TTC549 (cell line): ENCODE results near the gene DNAJB11.
"Not testable (repeated sequence)": the region's sequence is repeated elsewhere in the genome, so short reads cannot be mapped to it uniquely, and the experiment has no call there.

Experiments used
- FAIRE-seq: peaks from 2 replicates; lab custom pipeline; 2012; peaks lifted over from hg19 to GRCh38; lab: Jason Lieb, UNC

Gene DNAJB11

DNA sequence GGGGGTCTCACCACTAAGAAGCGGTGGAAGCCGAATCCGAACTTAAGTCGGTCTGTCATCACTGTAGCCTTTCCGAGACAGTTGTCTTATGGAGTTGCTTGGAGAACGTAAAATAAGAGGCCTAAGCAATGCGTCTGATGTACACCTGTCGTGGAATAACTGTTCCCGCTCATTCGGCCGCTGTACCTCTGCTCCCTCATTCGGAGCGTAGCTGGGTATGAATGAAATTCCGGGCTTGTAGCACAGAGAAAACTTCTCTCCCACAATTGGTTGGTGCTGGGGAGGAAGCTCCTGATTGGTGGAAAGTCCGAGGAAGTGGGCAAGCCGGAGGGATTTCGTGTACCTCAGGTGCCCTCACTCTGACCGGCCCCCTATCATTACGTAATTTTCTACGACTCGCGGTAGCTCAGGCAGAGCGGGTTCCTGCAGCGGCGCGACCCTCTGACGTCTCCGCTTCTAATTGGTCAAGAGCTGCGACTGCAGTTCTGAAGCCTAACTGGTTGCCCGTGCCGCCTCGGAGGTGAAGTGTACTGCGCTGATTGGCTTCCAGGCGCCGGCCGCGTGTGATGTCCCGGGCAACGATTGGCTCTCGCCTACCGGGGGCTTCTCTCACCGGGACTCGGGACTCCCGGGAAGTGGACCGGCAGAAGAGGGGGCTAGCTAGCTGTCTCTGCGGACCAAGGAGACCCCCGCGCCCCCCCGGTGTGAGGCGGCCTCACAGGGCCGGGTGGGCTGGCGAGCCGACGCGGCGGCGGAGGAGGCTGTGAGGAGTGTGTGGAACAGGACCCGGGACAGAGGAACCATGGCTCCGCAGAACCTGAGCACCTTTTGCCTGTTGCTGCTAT is at the start of gene DNAJB11:
TSS of gene DNAJB11 (plus strand) at position 625 of the 845 bp plus-strand sequence. CDS start at position 803, 178 bp downstream.
- peak; percentile 96 for FAIRE-seq

DNA sequence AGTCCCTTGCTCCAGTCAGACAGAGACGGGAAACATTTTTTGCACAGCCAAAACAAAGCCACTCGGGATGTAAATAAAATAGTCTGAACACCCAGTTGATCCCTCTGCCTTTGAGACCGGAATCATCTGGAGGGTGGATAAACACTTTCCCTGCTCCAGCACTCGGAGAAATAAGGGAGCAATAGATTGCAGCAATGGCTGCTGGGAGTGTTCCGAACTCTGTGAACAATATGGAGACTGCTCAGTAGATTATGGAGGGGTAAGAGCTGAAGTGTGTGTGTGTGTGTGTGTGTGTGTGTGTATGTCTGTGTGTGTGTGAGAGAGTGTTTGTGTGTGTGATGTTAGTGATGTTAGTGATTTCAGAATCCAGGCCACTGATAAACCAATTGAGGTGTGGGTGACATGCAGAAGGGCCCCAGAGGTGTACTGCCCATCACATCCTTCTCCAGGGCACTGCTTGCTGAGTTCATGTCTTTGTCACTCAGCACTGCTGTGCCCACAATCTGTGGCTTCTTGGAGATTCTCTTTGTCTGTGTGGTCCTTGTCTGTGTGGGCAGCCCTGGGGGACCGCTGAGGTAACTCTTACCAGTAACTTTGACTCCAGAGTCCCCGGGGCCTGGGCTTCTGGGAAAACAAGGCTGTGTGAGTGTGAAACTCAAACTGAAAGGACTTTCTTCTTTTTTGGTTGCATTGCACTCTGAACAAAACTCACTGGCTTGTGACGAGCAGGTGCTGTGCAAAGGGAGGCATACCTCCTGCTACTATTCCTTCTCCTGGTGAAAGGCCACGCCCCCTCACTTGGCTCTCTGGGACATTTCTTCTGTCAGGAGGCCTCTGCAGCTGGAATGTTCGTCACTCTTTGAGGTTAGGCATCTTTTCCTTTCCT is 49.3 kb upstream of the DNAJB11 start:
- no peak for FAIRE-seq

DNA sequence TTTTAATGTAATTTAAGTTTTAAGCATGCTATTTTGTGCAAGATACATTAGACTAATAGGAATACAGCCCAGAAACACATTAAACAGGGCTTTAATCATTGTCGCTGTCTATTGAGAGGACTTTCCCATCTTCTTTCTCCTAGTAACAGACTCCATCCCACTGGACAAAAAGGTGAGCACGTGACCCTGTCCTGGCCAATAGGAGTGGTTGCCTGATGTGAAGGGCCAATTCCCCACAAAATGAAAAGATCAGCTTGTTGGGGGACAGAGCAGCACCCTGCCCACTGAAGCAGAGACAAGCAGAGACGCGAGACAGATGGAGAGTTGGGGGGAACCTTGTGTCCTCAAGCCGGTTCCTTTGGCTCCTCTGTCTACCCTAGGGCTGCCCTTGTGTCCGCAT is 47.5 kb upstream of the DNAJB11 start:
- no peak for FAIRE-seq

DNA sequence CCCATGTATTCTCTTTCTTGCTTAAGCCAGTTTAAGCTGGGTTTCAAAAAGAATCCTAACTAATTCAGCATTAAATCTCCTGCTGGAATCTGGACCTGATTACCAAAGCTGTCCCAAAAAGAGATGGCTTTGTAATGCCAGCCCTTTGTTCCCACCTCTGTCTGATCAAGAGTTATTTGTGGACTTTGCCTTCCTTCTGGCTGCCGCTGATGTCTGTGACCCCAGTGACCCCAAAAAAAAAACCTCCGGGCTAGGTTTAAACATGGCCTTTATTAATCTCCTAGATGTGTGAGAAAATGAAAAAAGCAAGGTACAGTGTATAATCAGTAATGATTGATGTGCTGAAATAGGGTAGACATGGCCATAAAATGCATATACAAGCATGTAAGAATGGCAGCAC is 47.1 kb upstream of the DNAJB11 start:
- FAIRE-seq, result no peak

DNA sequence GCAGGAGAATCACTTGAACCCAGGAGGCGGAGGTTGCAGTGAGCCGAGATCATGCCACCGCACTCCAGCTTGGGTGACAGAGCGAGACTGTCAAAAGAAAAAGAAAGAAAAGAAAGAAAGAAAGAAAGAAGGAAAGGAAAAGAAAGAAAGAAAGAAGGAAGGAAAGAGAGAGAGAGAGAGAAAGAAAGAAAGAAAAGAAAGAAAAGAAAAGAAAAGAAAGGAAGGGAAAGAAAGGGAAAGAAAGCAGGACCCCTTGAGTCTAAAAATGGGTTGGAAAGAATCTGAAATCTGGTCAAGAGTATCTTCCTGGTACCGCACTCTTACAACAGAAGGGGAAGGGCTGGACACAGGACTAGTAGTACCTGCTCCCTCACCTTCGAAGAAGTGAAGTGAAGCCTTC is 45.9 kb upstream of the DNAJB11 start:
- FAIRE-seq, result no peak

DNA sequence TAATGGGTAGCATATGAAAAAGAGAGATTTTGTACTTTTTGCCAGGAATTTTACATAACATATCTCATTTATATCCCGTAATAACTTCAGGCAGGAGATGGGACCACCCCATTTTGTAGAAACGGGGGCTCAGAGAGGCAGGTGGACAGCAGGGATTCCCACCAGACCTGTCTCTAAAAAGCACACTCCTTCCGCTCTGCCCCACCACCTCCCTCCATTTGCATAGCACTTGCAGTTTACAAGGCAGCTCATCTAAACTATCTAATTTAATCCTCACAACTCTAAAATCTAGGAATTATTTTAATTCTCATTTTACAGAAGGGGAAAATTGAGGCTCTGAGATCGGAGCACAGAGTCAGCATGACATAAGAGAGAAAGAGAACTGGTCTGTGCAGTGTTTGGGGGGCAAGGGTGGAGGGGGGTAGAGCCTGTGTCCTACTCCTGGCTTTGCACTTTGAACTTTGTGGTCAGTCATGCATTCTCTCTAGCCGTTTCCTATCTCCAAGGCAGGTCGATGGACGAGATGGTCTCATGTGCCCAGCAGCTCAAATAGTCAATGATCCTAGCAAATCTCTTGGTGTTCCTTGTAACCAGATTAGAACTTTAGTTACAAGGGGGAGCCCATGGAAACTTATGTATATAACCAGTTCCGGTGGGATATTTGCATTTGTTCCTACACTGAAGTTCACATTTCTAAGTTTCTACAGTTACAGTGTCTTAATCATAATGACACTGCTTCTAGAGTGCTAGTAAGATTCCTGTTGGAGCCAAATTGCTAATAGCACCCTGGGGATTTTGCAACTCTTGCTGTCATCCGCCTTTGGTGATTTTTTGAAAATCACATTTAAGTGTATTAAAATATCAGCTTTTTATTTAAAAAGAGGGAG is 44.9 kb upstream of the DNAJB11 start:
- FAIRE-seq, result no peak

DNA sequence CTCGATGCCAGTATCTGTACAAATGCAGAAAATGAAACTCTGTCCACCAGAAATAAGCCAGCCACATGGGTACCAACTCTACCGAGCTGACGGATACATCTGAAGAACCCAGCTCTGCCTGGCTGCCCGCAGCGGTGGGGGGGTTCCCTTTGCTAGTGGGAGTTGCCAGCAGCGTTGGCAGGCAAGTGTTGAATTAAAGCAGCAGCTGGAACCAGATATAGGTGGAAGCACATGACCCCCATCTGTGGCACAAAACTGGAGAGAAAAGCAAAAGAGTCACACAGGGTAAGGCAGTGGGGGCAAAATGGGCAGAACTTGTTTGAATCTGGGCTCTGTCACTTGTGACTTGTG is 44.3 kb upstream of the DNAJB11 start:
- FAIRE-seq, result no peak

DNA sequence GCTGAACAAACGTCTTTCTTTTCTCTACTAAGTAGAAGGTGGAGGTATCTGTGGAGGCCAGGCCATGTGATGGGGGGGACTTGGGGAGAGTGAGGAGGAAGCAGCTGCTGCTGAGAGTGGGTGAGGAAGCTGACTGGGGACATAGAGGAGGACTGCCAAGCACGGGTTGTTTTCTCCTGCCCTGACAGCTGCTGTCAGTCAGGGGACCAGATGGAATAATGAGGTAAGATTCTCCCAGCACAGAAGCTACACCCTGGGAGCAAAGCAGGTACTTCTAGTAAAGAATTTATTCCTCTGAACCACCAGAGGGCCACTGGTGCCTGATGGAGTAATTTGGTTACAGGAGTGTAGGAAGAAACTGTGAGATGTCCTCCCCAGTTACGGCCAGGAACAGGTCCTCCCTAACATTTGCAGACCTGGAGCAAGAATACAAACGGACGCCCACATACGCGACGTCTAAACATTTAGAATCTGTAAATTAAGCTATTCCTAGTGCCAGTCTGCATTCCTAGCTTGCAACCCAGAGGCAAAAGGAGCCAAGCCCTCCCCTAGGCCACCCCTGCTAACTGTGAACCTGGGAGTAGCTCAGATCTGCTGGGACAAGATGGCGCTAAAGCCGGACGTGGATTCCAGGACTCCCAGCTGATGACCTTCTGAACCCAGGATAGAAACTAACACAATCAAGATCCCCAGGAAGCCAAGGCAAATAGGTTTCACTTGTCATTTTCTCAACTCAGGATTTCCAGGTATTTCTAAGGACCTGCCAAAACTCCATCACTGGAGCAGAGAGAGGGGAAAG is 41.1 kb upstream of the DNAJB11 start:
- no peak for FAIRE-seq

DNA sequence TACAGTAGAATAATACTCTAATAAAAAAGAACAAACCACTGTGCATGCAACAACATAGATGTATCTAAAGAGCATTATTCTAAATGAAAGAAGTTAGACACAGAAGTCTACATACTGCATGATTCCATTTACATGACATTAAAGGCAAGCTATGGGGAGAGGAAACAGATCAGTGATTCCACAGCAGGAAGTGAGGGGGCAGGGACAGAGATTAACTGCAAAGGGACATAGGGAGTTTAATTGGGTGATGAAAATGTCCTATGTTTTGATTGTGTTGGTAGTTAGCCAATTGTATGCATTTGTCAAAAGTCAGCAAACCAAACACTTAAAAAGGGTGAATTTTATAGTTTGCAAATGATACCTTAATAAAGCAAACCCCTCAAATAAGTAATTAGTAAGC is 40.1 kb upstream of the DNAJB11 start:
- no peak for FAIRE-seq

DNA sequence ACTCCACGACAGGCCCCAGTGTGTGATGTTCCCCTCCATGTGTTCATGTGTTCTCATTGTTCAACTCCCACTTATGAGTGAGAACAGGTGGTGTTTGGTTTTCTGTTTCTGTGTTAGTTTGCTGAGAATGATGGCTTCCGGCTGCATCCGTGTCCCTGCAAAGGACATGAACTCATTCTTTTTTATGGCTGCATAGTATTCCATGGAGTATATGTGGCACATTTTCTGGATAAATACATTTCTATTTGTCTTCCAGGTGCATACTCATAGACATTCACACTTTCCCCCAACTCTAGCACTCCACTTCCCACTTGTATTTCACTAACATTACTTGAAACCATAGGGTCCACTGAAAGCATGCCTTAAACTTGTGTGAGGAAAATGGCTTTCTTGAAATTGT is 38.8 kb upstream of the DNAJB11 start:
- not testable (repeated sequence) for FAIRE-seq

DNA sequence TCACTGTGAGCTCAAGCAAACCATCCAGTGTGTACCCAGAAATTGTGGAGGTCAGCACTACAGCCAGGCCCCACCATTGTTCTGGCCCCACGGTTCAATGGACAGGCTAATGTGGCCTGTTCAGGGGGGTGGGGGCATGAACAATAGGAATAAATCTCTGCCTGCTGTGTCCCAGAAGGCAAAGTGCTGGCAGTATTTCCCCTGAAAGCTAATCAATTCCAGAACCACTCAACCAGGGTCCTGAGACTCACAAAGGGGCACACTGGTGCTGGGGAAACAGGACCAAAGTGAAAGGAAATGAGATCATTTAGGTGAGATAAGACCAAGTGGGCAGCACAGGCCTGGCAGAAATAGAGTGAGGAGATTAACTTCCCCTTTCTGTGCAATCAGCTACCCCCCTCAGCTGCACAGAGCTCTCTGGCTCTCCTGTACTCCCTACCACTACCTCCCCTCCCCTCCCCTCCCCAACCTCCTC is 37.9 kb upstream of the DNAJB11 start:
- no peak for FAIRE-seq

DNA sequence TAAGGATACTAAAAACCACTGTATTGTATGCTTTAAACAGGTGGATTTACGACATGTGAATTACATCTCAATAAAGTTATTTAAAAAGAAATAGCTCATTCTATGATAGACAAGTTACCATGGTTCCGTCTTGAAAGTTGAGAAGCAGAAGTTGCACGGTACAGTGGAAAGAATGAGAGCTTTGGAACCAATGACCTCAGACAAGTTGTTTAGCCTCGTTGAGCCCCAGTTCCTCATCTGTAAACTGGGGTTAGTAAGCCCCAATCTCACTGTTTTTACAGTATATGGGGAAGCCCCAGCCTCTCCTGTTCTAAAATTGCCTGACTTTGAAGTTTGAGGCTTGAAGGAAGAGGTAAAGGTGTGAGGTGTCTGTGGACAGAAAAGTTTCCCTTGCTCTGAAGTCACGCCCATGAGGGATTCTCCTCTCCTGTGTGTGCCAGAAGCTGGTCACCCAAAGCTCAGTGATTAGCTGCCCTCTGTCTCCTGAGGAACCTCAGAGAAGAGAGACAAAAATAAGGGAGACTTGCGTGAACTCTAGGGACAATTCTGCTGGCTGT is 36.3 kb upstream of the DNAJB11 start:
- no peak for FAIRE-seq

DNA sequence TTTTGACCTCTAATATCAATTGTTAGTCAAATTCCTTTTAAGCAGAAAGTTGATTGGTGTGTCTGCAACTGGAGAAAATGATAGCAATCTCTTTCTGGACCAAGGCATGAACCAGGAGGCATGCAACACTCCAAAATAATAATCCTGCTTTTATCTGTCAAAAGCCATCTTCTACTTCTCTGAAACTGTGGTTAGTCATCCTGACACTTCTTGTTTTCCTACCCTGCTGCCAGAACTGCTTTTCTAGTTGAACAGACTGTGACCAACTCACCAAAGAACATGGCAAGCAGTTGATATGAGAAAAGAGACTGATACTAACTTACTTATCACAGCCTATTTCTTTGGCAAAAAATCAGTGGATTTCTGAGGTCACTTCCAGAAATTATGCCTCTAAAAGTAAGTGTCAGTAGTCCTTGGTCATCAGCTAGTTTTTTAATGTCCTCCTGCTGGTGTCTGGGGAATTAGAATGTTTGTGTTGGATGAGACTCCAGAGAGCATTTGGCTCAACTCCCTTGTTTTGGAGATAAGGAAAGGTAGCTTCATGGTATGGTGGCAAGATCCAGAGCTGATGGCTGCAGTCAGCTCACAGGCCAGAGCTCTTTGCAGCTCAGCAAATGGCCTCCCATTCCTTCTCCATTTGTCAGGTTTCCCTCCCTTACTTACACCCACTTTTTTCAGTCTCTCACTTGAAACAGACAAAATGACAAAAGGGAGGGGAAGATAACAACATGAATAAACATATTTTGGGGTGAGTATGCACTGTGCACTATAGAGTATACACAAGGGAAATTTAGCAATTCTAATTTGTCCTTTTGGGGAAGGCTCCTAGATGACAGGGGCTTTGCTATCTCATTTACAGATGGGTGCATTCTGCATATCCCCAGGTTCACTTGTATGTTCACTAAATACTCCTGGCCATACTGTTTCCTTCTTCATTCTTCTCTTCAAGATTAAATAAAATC is 33.4 kb upstream of the DNAJB11 start:
- no peak for FAIRE-seq

DNA sequence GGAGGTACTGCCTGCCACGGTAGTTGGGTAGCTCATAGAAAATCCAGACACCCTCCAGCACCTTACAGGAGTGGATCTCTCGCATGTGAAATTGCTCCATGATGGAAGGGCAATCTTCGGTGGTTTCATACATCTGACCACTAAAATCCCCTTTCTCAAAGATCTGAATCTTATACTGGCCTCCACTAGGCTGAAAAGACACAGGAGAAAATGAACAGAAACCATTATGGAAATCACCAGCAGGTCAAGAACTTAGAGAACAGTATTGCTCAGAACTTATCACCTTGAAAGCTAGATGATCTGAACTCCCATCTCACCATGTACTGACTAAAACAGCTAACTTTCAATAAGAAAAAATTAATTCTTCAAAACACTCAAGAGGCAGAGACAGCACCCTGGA is 31.7 kb upstream of the DNAJB11 start:
- no peak for FAIRE-seq

DNA sequence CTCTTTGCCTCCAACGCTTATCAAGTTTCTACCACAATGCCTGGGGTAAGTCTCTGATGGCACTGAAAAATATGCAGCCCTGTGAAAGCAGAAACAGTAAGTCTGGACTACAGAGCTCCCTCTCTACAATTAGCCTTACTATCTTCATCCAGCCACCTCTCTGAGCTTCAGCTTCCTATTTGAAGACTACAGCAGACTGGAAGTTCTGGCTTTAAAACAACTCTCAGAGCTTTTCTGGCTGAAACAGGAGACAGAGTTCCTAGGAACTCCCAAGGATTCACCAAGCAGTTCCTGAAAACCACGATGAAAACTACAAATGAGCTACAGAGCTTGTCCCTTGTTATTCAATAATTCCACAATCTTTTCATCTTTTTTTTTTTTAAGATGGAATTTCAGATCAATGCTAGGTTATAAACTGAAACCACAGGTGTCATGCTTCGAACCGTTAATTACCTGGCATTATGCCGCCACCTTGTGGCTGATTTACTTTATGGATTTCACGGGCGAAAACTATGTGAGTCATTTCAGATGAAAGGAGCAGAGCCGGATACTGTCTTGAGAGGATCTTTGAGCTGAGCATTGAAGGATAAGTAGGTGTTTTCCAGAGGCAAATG is 30.2 kb upstream of the DNAJB11 start:
- peak; percentile 58 for FAIRE-seq

DNA sequence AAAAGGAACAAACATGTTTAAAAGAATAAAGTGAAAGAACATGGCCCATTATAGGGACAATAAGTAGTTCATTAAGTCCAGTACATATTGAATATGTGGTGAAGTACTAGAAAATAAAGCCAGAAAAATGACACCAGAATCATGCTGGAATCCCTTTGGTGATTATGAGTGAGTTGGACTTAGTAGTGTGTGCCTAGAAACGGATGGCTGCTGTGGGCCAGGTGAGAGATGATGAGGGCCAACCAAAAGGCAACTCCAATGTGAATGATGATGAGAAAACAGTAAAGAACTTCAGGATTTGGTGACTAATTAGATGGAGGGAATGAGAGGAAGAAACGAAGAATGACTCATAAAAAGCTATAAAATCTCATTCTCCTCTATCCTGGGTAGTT is 29.7 kb upstream of the DNAJB11 start:
- FAIRE-seq, result no peak

DNA sequence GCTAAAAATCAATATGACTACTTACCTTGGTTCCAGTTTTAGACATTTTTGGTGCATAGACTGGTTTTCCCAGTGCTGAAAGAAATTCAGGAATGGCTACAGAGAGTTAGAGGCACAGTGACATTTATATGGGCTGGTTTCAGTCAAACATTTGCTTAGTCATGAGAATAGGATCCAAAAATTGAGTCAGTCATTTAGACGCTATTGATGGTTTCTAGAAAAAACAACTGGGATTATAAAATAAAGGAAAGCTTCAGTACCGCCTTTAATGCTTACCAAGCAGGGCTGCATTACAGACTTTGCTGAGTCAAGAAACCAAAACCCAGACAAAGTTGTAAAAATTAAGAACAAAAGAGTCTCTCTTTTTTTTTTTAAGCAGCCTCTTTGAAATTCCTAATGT is 26.2 kb upstream of the DNAJB11 start, which contains the start of gene CRYGS:
TSS of gene CRYGS (minus strand) at position 100 of the 400 bp plus-strand sequence. CDS start at position 46, 54 bp downstream.
- FAIRE-seq, result no peak

DNA sequence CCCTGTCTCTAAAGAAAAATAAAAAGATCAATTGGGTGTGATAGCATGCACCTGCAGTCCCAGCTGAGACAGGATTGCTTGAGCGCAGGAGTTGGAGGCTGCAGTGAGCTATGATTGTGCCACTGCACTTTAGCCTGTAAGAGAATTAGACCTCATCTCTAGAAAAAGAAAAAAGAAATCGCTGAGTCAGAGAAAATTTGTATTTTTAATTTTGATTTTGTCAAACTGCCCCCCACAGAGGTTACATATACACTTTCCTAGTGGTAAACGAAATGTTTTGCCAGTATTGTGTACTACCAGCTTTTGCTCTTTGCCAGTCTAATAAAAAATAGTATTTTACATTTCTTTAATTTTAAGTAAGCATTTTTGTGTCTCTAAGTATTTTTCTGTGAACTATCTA is 21.0 kb upstream of the DNAJB11 start:
- no peak for FAIRE-seq

DNA sequence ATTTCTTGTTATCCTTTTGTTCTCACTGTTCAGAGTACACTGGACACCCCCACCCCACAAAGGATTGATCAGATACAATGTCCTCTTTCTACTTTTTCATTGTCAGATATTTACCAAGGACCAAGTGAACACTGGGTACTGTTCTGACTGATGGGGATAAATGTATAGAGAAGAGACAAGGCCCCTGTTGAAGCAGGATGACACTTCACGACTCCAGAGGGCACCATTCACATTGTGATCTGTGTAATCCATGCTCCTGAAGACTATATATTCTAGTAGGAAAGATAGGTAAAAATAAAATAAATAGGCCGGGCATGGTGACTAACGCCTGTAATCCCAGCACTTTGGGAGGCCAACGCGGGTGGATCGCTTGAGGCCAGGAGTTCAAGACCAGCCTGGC is 19.1 kb upstream of the DNAJB11 start:
- FAIRE-seq, result no peak
